Panc1 (cell line): Measurements from ENCODE around the gene CCDC144A. TPM values are rescaled to one million over a fixed set of nuclear protein-coding genes. Genes with fewer than 3 reads are reported as not detected.

Experiments
- ATAC-seq: fragments of 200-7000 bp; cut with Tn5 transposase; 2 replicates; pipeline ENCODE4 v1.9.1; 2020; ENCODE audit warnings: mild to moderate bottlenecking, moderate library complexity
- BruUV-seq: library from RNA; stranded (reverse); fragments of 400-500 nt; replicated peaks from 2 replicates; lab custom pipeline; 2021; lab: Mats Ljungman, UMichigan
- CTCF ChIA-PET: fragments of 300-600 bp; sonication (Branson Sonifier 250); formaldehyde crosslinking; loops from one replicate; lab custom pipeline; 2022; ENCODE audit warnings: antibody characterized with exemption; lab: Charles Lee
- POLR2A ChIA-PET: fragments of 300-600 bp; sonication (Branson Sonifier 250); formaldehyde crosslinking; loops from one replicate; lab custom pipeline; 2022; ENCODE audit warnings: antibody characterized with exemption; lab: Charles Lee
- DNase-seq: peaks from one replicate; pipeline ENCODE4 v3.0.0-alpha.2; 2010; ENCODE audit warnings: low read depth, low spot score
- H3K27ac ChIP-seq: 2 replicates; pipeline ENCODE4 v1.5.1; 2011; ENCODE audit warnings: mild to moderate bottlenecking, low read length, inconsistent platforms
- H3K27me3 ChIP-seq: fragments of 200-500 bp; sonication (Bioruptor generic); 2 replicates; pipeline ENCODE4 v1.6.0; 2014; ENCODE audit warnings: low read length, inconsistent platforms; ENCODE audit not compliant: control insufficient read depth, insufficient read depth
- H3K36me3 ChIP-seq: fragments of 200-500 bp; sonication (Bioruptor generic); 2 replicates; pipeline ENCODE4 v1.5.1; 2014; ENCODE audit warnings: inconsistent platforms, mild to moderate bottlenecking, low read length, moderate library complexity; ENCODE audit not compliant: control insufficient read depth, insufficient read depth
- H3K4me1 ChIP-seq: 2 replicates; pipeline ENCODE4 v1.5.1; 2011; ENCODE audit warnings: inconsistent platforms, mild to moderate bottlenecking, low read length, moderate library complexity; ENCODE audit not compliant: control insufficient read depth, insufficient read depth
- H3K4me3 ChIP-seq, 2 experiments: 2 replicates each; pipeline ENCODE4 v1.5.1; 2011 to 2012; ENCODE audit warnings: low read depth in 2 of 2, low read length in 2 of 2, mild to moderate bottlenecking in 2 of 2, inconsistent platforms in 1 of 2, moderate library complexity in 1 of 2
- H3K9me3 ChIP-seq: fragments of 200-500 bp; sonication (Bioruptor generic); 2 replicates; pipeline ENCODE4 v1.5.1; 2014; ENCODE audit warnings: low read depth, mild to moderate bottlenecking, inconsistent platforms, low read length, moderate library complexity; ENCODE audit not compliant: control insufficient read depth, insufficient read depth
- POLR2AphosphoS5 ChIP-seq: IDR thresholded peaks from 2 replicates; pipeline ENCODE4 v1.6.1; 2012; ENCODE audit warnings: mild to moderate bottlenecking, low read depth, low read length, moderate library complexity
- SIN3A ChIP-seq: IDR thresholded peaks from 2 replicates; pipeline ENCODE4 v1.6.1; 2012; ENCODE audit warnings: low read depth, mild to moderate bottlenecking, low read length, moderate library complexity, borderline replicate concordance; ENCODE audit not compliant: insufficient read depth
- TCF7L2 ChIP-seq: IDR thresholded peaks from 2 replicates; pipeline ENCODE4 v1.6.1; 2011; ENCODE audit warnings: mild to moderate bottlenecking, low read depth, low read length, inconsistent platforms
- in situ Hi-C: cut with HindIII; loops from 2 replicates; pipeline ENCODE4 v1.10.0; 2016; ENCODE audit warnings: low sequenced_read_pairs, low pct_unique_long_range_greater_than_20kb
- intact Hi-C: fragments of 100-400 bp; cut with micrococcal nuclease; formaldehyde crosslinking; loops from one replicate; pipeline ENCODE4 v1.10.0; 2022; ENCODE audit not compliant: unreplicated experiment
- total RNA-seq: library from RNA; stranded (reverse); gene quantifications from one replicate; pipeline ENCODE4 v1.2.1, GENCODE V29; 2021; ENCODE audit not compliant: unreplicated experiment
- TF ChIP-seq, protein P1 (sequence below), 2 experiments: IDR thresholded peaks; 2 replicates each; pipeline ENCODE4 v1.6.1; 2011 to 2012; ENCODE audit warnings: low read depth in 2 of 2, control low read depth in 1 of 2, low read length in 1 of 2, mild to moderate bottlenecking in 1 of 2, moderate library complexity in 1 of 2; ENCODE audit not compliant: insufficient read depth in 1 of 2
- TF ChIP-seq, protein P2 (sequence below): fragments of 450-650 bp; IDR thresholded peaks from 2 replicates; pipeline ENCODE4 v1.5.1; 2017; ENCODE audit warnings: mild to moderate bottlenecking

CCDC144A gene
- total RNA-seq, 1 experiment from 2014 or later: 0.57 TPM

DNA sequence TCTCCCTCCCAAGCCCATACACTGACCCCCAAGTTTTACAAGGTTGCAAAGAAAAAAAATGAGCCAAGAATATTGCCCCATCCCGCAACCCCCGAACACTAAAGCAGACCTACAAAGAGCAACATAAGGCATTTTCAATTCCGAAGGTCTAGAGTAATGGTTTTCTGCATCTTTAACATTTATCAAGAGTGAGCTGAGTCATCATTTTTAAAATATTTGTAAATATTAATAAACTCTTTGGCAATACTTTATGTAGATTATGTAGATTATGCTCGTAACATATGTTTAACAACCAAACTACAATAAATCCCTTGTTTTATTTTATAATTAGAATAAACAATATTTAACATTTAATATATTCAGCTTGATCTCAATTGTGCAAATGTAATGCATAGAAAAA lies 37.8 kb upstream of the CCDC144A start:
- Histone ChIP-seq H3K36me3 (no peaks in the 10 kb centered on the region; the same call in 1 of the 2 replicates), H3K27me3 (peaks cover 3% of the 10 kb centered on the region; the same call in 1 of the 2 replicates), H3K27ac (no peak overlapping the region), H3K4me1 (peaks cover 3% of the 10 kb centered on the region; the same call in 1 of the 2 replicates), H3K9me3 (no peaks in the 10 kb centered on the region), H3K4me3 (peak overlapping the region in 1 of 2 experiments; percentile 81; a peak in 2 of 4 replicates)
- no peak for DNase-seq
- in situ Hi-C loops (no loop called here), intact Hi-C loops (no loop called here)
- TF ChIP-seq POLR2AphosphoS5: no peak
- TF ChIP-seq, protein P1, sequence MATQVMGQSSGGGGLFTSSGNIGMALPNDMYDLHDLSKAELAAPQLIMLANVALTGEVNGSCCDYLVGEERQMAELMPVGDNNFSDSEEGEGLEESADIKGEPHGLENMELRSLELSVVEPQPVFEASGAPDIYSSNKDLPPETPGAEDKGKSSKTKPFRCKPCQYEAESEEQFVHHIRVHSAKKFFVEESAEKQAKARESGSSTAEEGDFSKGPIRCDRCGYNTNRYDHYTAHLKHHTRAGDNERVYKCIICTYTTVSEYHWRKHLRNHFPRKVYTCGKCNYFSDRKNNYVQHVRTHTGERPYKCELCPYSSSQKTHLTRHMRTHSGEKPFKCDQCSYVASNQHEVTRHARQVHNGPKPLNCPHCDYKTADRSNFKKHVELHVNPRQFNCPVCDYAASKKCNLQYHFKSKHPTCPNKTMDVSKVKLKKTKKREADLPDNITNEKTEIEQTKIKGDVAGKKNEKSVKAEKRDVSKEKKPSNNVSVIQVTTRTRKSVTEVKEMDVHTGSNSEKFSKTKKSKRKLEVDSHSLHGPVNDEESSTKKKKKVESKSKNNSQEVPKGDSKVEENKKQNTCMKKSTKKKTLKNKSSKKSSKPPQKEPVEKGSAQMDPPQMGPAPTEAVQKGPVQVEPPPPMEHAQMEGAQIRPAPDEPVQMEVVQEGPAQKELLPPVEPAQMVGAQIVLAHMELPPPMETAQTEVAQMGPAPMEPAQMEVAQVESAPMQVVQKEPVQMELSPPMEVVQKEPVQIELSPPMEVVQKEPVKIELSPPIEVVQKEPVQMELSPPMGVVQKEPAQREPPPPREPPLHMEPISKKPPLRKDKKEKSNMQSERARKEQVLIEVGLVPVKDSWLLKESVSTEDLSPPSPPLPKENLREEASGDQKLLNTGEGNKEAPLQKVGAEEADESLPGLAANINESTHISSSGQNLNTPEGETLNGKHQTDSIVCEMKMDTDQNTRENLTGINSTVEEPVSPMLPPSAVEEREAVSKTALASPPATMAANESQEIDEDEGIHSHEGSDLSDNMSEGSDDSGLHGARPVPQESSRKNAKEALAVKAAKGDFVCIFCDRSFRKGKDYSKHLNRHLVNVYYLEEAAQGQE (IDR thresholded peaks at IDR 0.05; ENCODE audit: insufficient read depth in 1 of 2, low read depth in 2 of 2, low read length in 1 of 2): no peak
- TF ChIP-seq TCF7L2: no peak
- TF ChIP-seq, protein P2, sequence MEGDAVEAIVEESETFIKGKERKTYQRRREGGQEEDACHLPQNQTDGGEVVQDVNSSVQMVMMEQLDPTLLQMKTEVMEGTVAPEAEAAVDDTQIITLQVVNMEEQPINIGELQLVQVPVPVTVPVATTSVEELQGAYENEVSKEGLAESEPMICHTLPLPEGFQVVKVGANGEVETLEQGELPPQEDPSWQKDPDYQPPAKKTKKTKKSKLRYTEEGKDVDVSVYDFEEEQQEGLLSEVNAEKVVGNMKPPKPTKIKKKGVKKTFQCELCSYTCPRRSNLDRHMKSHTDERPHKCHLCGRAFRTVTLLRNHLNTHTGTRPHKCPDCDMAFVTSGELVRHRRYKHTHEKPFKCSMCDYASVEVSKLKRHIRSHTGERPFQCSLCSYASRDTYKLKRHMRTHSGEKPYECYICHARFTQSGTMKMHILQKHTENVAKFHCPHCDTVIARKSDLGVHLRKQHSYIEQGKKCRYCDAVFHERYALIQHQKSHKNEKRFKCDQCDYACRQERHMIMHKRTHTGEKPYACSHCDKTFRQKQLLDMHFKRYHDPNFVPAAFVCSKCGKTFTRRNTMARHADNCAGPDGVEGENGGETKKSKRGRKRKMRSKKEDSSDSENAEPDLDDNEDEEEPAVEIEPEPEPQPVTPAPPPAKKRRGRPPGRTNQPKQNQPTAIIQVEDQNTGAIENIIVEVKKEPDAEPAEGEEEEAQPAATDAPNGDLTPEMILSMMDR: no peak
- TF ChIP-seq SIN3A: no peak
- CTCF ChIA-PET: no interaction called here
- no peak for ATAC-seq
- no TSS peak for BruUV-seq
- POLR2A ChIA-PET: no interaction called here

DNA sequence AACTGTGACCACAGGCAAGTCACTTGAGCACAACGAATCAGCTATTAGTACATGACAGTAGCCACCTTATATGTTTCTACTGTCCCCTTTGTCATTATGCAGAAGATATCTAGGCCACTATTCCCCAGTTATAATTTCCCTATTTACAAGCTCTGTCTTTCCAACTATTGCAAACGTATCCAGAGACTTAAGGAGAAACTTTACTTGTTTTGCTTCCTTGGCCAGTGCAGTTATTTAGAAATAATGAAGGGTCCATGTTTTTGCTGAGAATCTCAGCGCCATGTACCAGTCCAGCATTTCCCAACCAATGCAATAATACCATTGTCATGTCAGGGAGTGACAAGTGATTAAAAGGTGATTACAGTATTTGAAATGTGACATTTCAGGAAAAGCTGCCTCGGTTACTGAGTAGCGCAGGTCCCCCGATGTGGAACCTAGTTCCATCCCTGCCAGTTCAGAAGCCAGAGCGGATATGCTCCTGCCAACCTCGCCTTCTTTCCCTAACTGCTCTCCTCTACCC lies 37.1 kb upstream of the CCDC144A start:
- intact Hi-C loops: no loop called here

More for the DNA sequence above, 37.1 kb upstream of the CCDC144A start:
- Histone ChIP-seq H3K36me3 (no peaks in the 10 kb centered on the region; the same call in 1 of the 2 replicates), H3K9me3 (no peaks in the 10 kb centered on the region), H3K4me3 (peak overlapping the region; percentile 75 to 81), H3K27me3 (peaks cover 3% of the 10 kb centered on the region; the same call in 1 of the 2 replicates), H3K27ac (peak overlapping the region; percentile 83), H3K4me1 (peaks cover 3% of the 10 kb centered on the region; the same call in 1 of the 2 replicates)
- TF ChIP-seq TCF7L2 (no peak), POLR2AphosphoS5 (no peak), SIN3A (no peak)
- TF ChIP-seq, protein P2: no peak
- TF ChIP-seq, protein P1 (IDR thresholded peaks at IDR 0.05; ENCODE audit: insufficient read depth in 1 of 2, low read depth in 2 of 2, low read length in 1 of 2): no peak
- no TSS peak for BruUV-seq
- POLR2A ChIA-PET: no interaction called here
- CTCF ChIA-PET: no interaction called here
- no peak for ATAC-seq
- in situ Hi-C loops: no loop called here
- DNase-seq: no peak
